GM21367 (cell line): ENCODE data around the gene NOL12.

Experiments
- ATAC-seq: cut with Tn5 transposase; IDR thresholded peaks from one replicate; pipeline ENCODE4 v1.9.1; 2021; ENCODE audit not compliant: unreplicated experiment

Gene NOL12

GRCh38 chr22:37741312-37741795 lies 55.2 kb downstream of the NOL12 start:
- no peak for ATAC-seq

DNA sequence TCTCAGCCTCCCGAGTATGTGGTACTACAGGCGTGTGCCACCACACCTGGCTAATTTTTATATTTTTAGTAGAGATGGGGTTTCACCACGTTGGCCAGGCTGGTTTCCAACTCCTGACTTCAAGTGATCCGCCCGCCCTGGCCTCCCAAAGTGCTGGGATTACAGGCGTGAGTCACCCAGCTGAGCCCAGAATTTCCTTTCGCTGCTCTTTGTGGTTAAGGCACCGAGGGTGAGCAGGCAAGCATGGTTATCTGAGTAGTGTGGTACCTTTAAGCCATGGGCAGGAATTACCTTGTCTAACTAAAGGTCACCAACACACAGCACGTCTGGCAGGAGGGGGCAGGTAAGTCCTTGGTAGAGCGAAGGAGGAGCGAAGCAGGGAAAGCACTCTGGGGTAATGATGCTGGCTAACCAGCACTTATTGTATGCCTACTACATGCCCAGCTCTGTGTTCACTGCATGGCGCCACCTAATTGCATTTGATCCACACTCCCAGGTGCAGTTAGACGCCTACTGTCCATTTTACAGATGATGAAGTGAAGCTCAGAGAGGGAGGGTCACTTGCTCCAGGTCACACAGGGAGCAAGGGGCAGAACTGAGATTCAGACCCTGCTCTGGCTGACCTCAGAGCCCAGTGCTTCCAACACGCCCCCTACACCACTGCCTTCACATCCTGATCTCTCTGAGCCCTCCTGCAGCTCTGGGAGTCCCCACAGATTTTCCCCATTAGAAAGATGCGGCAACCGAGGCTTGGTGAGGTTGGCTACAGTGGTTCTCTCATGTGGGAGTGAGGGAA lies 56.4 kb downstream of the NOL12 start:
- no peak for ATAC-seq
